Islet precursor cell (in vitro differentiated cells): ENCODE data around the gene CBX3.
"Not testable (repeated sequence)": the region's sequence is repeated elsewhere in the genome, so short reads cannot be mapped to it uniquely, and the experiment has no call there.

Experiments
- DNase-seq: peaks from one replicate; pipeline ENCODE4 v3.0.0-alpha.2; 2018

The CBX3 gene

GRCh38 chr7:26202019-26202990, 760 bp downstream of the CBX3 start:
- peak; percentile 62 for DNase-seq

GRCh38 chr7:26203016-26203415, 1.5 kb downstream of the CBX3 start:
- DNase-seq, result no peak

- DNase-seq, result no peak
Measured at GRCh38 chr7:26208040-26208439, 6.5 kb downstream of the CBX3 start.

- DNase-seq, result no peak
Measured at GRCh38 chr7:26212921-26213718, 11.6 kb downstream of the CBX3 start.

- DNase-seq, result no peak
Measured at GRCh38 chr7:26213807-26214515, 12.4 kb downstream of the CBX3 start.

- no peak for DNase-seq
Measured at GRCh38 chr7:26216049-26216448, 14.5 kb downstream of the CBX3 start.

- no peak for DNase-seq
Measured at GRCh38 chr7:26224359-26224758, 22.8 kb downstream of the CBX3 start.

GRCh38 chr7:26227987-26228386, 26.4 kb downstream of the CBX3 start:
- no peak for DNase-seq

- DNase-seq, result no peak
Measured at GRCh38 chr7:26233902-26234511, 32.5 kb downstream of the CBX3 start.

- no peak for DNase-seq
Measured at GRCh38 chr7:26237035-26237807, 35.7 kb downstream of the CBX3 start.

GRCh38 chr7:26238032-26238431, 36.5 kb downstream of the CBX3 start:
- DNase-seq, result no peak

- DNase-seq, result no peak
Measured at GRCh38 chr7:26245150-26245549, 43.6 kb downstream of the CBX3 start.

- no peak for DNase-seq
Measured at GRCh38 chr7:26250239-26250638, 48.7 kb downstream of the CBX3 start.

- not testable (repeated sequence) for DNase-seq
Measured at GRCh38 chr7:26261866-26262265, 60.3 kb downstream of the CBX3 start.
